ENCODE measurements around the gene RANBP1. TPM values are rescaled to one million over a fixed set of nuclear protein-coding genes. Genes with fewer than 3 reads are reported as not detected.
A peak's percentile ranks its signal among the peaks of the same experiment; 100 is the strongest.

The RANBP1 gene
- total RNA-seq, 1 experiment from 2014 or later: 443 TPM

GRCh38 chr22:20173772-20174171 is 57.9 kb downstream of the RANBP1 start:
- no peak for ATAC-seq
- no peak for DNase-seq (ENCODE audit: low spot score)
- ChIA-PET CTCF (interaction anchor here (0.5 to 3.0 kb wide), 6 partner anchors 13 to 399 kb away, joined by 3 to 27 read pairs (median 5); no protein-coding TSS in a partner anchor), POLR2A (no interaction called here)
- Mint-ChIP-seq H3K27me3 (ENCODE audit: low read depth) (no peaks in the 10 kb centered on the region), H3K36me3 (no peaks in the 10 kb centered on the region), H3K4me3 (no peak overlapping the region), H3K4me1 (no peaks in the 10 kb centered on the region), H3K27ac (no peak overlapping the region; the same call in 1 of the 2 replicates), H3K9me3 (no peaks in the 10 kb centered on the region)
- no peak for TF ChIP-seq ZNF532 (CRISPR knock-in tag; IDR thresholded peaks at IDR 0.05; ENCODE audit: borderline replicate concordance)
- no peak for TF ChIP-seq FOXP1 (CRISPR knock-in tag; IDR thresholded peaks at IDR 0.05; ENCODE audit: borderline replicate concordance)
- no peak for TF ChIP-seq CBFB (CRISPR knock-in tag; IDR thresholded peaks at IDR 0.05; ENCODE audit: low read depth)
- no peak for TF ChIP-seq IRF1 (CRISPR knock-in tag; IDR thresholded peaks at IDR 0.05)
- no peak for TF ChIP-seq OVOL2 (CRISPR knock-in tag; IDR thresholded peaks at IDR 0.05; ENCODE audit: borderline replicate concordance)
- TF ChIP-seq CREB1 (CRISPR knock-in tag; IDR thresholded peaks at IDR 0.05): no peak
- no peak for TF ChIP-seq ZNF121 (CRISPR knock-in tag; IDR thresholded peaks at IDR 0.05)
- TF ChIP-seq ZBTB21 (CRISPR knock-in tag; IDR thresholded peaks at IDR 0.05; ENCODE audit: borderline replicate concordance): no peak
- TF ChIP-seq ATF1 (CRISPR knock-in tag; IDR thresholded peaks at IDR 0.05): no peak
- TF ChIP-seq RELA (CRISPR knock-in tag; IDR thresholded peaks at IDR 0.05; ENCODE audit: borderline replicate concordance): no peak
- no peak for TF ChIP-seq GABPB1 (CRISPR knock-in tag; IDR thresholded peaks at IDR 0.05)
- TF ChIP-seq TCF7 (CRISPR knock-in tag; IDR thresholded peaks at IDR 0.05; ENCODE audit: low read depth): no peak

- no peaks in the 10 kb centered on the region for H3K9me3 Mint-ChIP-seq
- POLR2A ChIA-PET: no interaction called here
These were observed 59.1 kb downstream of the RANBP1 start for GRCh38 chr22:20174785-20175596.

More at GRCh38 chr22:20174785-20175596, 59.1 kb downstream of the RANBP1 start:
- no peaks in the 10 kb centered on the region for H3K4me1 Mint-ChIP-seq
- no peak for DNase-seq (ENCODE audit: low spot score)
- no peaks in the 10 kb centered on the region for H3K36me3 Mint-ChIP-seq
- no peaks in the 10 kb centered on the region for H3K27me3 Mint-ChIP-seq (ENCODE audit: low read depth)
- CTCF ChIA-PET: interaction anchor here (0.6 to 4.4 kb wide), 15 partner anchors 12 to 145 kb away, joined by 3 to 44 read pairs (median 7); partner anchors contain the start of gene DGCR6L
- no peak overlapping the region for H3K27ac Mint-ChIP-seq
- ATAC-seq: peak; percentile 67
- TF ChIP-seq ATF2 (CRISPR knock-in tag; IDR thresholded peaks at IDR 0.05; ENCODE audit: borderline replicate concordance, low read depth): no peak
- no peak for TF ChIP-seq TEAD1 (CRISPR knock-in tag; IDR thresholded peaks at IDR 0.05)
- TF ChIP-seq FOXJ3 (CRISPR knock-in tag; IDR thresholded peaks at IDR 0.05; ENCODE audit: borderline replicate concordance): no peak
- no peak for TF ChIP-seq NR1H2 (CRISPR knock-in tag; IDR thresholded peaks at IDR 0.05)
- no peak for TF ChIP-seq NFE2L1 (CRISPR knock-in tag; IDR thresholded peaks at IDR 0.05)
- no peak for TF ChIP-seq ZNF425 (CRISPR knock-in tag; conservative IDR thresholded peaks at IDR 0.05)
- TF ChIP-seq SMAD4 (CRISPR knock-in tag; IDR thresholded peaks at IDR 0.05): no peak
- no peak for TF ChIP-seq IRF2 (CRISPR knock-in tag; IDR thresholded peaks at IDR 0.05; ENCODE audit: borderline replicate concordance, low read depth)
- no peak overlapping the region for H3K4me3 Mint-ChIP-seq
